Stimulated activated CD8-positive, alpha-beta memory T cell treated with anti-CD3 and anti-CD28 coated beads, Interleukin-15, amount 100 ng/mL, for 4 hours (primary cell): ENCODE data around the gene ANKRD31.
A peak's percentile ranks its signal among the peaks of the same experiment; 100 is the strongest.

Source experiments
- DNase-seq, 2 donors: peaks; one replicate each; pipeline ENCODE4 v3.0.0-alpha.2; 2020; ENCODE audit warnings: low read depth in 2 of 2

Gene ANKRD31

DNA sequence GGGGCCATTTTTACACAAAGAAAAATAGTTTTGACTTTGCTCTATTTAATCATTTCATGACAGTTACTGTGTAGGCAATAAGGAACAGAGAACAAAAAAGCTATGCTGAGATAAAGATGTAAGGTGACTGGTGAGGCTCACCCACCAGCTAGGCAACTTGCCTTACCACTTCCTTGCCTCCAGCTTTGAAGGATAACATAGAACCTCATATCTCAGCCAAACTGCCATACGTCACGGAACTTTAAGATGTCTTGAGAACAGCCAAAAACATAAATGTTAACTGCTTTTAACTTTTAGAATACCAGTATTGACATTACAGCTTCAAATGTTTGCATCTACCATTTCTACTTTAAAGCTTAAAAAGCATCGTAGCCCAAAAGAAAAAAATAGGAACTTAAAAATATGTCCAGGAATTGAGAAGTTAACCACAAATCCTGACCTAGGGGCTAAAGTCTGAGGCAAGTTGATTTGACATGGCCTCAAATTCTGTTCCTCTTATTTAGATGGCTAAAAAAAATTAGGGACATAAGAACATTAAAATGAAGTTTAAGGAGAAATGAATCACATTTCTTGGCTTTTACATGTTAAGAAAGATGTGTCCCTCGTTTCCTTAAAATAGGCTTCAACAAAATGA lies 176.6 kb downstream of the ANKRD31 start:
- DNase-seq = no peak

DNA sequence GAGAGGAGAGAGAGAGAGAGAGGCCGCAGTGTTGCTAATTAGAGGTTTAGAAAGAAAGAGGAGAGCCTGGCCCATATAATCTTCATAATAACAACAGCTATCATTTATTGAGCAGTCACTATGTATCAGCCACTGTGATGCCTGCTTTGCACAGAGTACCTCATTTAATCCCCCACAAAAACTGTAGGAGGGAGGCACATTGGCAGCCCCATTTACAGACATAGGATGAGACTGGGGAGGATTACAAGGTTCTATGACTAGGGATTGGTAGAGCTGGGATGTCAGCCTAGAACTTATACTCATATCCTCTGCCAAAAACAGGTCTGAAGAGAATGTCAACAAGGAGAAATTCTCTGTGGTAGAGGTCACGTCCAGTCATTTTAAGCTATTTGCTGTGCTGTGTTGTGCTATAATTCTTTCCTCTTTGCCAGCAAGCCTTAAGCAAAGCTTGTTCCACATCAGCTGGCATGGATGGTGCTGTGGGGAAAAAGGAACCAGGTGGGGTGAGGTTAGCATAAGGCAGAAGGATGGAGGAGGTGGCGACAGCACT lies 177.6 kb downstream of the ANKRD31 start:
- no peak for DNase-seq

DNA sequence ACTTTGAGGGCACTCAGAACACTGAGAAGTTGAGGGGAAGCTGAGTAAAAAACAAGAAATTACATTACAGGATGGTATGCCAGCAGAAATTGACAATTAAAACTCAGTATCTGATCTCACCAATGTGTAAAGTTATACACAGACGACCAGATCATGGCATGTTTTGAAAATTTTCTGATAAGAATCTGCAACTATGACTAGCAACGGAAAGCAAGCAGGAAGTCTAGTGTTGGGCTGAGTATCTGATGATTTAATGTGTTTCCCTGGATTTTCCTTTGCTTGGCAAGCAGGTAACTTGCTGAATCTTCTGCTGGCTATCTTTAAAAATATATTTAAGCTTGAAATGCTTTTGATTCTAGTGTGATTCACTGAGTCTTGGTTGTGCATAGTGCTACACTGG lies 179.1 kb downstream of the ANKRD31 start:
- DNase-seq = no peak

DNA sequence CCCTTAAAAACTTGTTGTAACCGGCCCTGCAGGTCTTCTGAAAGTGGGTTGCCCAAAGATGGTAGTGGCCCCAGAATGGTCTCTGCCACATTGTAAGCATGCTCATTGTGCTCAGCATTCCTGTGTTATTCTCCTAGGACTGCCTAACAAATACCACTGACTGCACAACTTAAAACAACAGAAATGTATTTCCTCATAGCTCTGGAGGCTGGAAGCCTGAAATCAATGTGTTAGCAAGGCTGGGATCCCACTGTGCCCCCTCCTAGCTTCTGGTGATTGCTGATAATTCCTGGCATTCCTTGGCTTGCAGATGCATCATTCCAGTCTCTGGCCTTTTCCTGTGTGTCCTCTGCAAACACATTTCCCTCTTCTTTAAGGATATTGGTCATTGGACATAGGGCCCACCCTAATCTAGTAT lies 180.9 kb downstream of the ANKRD31 start:
- no peak for DNase-seq

DNA sequence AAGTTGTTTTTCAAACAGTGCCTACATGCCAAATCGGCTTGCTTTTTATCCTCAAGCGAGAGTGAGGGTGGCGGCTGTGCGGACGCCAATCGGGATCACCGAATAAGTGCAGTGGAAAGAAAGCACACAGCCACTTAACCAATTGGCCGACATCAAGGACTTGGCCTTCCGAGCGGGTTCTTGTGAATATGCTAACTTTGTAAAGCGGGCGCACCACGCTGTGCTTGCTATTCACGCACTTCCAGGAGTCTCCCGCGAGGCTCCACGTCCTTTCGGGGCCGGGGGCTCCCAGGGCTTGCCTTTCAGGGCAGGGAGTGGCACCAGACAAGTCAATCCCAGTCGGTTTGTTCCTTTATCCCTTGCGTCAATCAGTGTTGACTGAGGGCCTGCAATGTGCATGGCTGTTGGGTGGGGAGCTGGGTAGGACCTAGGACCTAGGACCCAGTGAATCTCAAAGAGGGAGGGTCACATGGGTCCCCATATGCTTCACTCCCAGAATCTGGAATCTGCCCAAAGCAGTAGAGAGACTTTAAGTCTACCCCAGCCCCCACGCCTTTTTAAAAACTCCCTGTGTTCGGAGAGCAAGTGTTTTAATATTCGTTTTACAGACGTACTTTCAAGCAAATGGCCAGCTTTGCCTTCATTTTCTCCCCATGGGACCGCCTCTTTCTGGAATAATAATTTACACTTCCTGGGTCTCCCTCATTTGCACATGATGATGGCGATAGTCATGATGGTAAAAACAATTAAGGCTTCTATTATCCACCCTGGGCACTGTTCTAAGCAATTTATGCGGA lies 182.3 kb downstream of the ANKRD31 start:
- DNase-seq = no peak

DNA sequence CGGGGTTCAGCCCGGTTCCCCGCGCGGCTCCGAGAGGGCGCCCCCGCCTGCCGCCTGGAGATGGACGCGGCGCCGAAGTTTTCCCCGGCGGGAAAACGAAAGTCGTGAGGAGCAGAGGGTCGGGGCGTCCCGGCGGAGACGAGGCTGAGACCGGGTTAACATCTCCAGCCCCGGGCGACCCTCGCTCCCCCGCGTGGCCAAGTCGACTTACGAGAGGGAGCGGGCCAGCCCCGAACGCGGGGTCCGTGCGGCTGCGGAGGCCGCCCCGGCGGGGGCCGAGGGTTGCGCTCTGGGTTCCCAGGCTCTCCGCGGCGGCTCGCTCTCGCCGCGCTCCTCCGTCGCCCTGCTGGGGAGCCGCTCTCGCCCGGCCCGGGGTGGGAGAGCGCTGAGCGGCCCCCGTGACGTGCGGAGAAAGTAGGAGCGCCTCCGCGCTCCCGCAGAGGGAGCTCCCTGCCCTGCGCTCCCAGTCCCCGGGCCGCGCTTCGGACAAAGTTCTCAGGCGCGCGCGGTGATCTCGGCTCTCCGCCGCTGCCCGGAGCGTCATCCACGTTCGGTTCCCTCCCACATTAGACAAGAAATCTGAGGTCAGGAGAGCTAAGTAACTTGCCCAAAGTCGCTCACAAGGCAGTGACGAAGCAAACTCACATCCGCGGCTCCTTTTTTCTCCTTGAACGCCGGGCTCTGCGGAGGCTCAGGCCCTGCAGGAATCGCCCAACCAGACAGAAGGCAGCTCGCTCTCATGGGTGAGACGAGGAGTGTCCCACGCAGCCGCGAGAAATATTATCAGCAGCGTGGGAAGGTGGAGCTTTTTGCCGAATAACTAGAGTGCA lies 183.2 kb downstream of the ANKRD31 start:
- DNase-seq = peak in 1 of 2 donors; percentile 21

DNA sequence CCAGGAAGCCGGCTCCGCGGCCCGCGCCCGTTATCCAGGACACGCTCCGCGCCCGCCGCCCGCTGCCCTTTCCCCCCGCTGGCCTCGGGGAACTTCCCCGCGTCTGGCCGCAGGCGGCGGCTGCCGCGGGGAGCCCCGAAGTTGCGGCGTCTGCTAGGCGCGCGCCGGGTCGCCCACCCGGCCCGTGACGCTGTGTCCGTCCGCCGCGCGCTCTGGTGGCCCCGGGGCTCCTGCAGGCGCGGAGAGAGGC lies 183.7 kb downstream of the ANKRD31 start:
- DNase-seq = no peak

DNA sequence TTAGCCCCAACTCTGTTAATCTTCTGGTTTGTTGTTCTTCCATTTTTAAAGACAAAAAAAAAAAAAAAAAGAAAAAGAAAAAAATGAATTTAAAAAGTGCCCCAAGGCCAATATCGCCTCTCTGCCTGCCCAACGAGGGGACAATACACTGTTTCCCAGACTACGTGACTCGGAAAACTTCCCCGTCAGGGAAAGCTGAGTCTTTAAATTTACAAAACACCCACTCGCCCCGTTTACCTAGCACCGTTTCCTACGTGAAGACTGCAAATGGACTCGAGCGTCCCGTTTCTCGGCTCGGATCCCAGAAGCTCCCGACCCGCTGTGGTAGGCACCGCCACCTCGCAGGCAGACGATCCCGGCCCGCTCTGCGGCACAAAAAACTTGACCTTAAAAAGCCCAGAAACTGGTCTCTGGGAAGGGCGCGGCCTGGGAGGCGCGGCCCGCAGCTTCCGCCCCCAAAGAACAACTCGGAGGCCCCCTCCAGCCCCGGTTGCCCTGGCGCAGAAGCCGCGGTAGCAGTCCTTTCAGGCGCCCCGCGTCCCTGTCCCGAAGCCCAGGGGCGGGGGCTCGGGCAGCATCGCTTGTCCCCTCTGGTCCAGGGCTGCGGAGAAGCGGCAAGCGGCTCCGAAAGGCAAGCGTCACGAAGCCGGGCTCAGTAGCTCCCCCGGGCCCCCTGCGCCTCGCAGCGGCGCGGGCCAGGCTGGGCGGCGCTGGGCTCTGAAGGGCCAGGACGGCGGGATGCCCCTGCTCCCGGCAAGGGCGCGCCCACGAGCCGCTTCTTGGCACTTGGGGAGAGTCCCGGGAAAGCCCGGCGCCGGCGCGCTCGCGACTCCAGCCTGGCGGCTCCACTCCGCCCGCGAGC lies 184.3 kb downstream of the ANKRD31 start, which contains the start of gene GCNT4:
Gene GCNT4, minus strand, starts transcription at position 367 of the 862 bp plus-strand sequence. CDS start 22,521 bp downstream, outside the sequence.
- DNase-seq = no peak

DNA sequence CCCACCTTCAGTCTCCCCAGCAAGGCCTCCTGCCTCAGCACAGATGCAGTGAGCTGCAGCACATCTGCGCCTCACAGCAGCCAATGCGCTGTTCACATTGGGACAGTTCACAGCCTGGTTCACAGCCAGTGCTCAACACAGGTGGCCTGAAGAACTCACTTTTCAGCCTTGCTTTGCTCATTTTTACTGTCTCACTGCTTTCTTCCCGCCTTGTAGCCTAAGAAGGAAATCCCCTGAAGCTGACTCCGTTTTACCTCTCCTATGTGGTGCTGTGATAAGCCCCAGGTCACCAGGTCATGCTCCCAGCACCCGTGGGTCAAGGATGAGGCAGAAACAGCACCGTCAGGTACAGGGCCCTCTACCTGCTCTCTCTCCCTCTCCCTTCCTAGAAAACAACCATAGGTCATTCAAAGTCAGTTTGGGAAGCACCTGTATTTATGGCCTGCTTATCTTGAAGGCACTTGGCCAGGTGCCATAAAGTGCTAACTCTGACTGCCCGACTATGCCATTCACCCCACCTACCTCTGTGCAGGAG lies 185.4 kb downstream of the ANKRD31 start:
- no peak for DNase-seq

DNA sequence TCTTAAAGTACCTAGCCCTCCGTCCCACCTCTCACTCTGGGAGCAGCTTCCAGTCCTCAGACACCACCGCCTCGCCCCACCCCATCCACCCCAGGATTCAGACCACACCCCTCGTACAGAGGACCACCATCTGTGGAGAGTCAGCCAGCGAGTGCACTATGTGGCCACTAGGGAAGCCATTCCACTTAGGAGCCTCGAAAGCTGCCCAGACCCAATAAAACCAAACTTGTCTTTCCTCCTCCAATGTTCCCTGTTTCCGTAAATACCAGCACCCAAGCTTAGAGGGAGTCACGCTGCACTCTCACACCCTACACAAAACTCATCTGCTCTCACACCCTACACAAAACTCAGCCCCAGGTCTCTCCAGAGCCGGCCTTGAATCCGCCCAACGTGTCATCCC lies 186.3 kb downstream of the ANKRD31 start:
- DNase-seq = no peak

DNA sequence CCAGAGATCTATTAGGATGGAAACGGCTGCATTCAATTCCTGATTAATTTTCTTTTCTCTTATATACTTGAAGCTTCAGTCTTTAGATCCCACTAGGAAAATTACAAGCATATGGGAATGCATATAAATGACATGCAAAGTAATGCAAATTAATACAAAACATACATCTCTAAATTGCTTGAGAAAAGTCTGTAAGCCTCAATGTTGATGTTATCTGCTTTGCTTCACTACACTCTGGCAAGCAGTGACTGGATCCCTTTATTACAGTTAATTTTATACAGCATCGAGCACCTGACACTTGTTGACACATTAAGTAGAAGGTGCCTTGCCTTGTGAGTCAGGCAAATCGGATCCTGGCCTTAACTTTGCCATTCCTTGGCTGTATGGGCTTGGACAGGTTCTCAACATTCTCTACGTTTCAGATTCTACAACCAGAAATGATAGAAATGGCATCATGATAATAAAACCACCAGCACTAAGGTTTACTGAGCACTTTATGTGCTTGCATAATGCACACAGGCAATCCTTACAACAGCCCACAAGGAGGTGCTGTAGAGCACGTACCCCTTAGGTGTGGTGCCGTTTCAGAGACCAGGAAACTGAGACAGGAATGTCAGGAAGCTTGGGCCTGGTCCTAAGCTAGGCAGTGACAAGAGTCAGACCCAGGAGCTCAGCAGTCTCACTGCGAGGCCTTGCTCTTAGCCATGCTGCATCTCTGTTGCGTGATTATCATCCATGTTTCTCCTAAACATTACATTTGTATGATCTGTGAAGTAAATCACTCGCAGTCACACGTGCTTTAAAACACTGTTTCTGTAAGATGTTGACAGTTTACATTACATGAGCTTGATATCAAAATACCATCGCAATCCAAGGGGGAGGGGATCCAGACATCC lies 187.0 kb downstream of the ANKRD31 start:
- DNase-seq = peak in 1 of 2 donors; percentile 36

DNA sequence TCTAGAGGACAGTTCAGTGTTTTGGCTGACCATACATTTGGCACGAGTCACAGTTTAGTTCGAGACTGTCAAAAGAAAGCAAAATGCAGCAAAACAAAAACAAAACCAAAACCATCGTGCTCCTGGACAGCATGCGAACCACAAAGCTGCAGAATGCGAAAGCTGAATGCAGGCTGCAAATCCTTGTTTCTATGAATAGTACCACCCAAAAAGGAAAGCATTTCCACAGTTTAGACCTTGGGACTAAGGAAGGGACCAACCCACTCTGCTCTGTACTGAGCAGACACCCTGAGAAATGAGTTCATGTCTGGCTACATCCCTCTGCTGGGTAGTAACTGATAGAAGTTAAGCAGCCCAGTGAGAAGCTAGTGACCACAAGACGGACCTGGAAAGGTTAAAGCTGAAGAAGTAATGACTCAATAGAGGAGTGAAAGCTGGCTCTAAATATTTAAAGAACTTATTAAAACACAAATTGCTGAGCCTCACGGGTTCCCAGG lies 188.2 kb downstream of the ANKRD31 start:
- no peak for DNase-seq

DNA sequence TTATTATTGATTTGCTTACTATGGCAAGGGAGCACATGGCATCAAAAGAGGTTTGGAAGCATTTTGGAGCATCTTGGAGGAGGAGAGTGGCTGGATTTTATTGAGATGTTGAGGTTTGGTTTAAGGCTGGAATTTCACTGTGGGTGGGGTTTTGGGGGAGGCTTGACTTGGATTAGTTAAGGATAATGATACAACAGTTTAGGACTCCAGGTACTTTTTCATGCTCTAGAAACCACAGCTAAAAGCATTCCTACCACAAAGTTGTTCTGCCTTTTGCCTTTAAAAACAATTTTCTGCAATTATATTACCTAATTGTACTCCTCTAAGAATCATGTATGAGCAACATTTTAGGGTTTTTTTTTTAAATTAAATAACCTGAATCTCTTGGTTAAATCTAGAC lies 189.3 kb downstream of the ANKRD31 start:
- no peak for DNase-seq

DNA sequence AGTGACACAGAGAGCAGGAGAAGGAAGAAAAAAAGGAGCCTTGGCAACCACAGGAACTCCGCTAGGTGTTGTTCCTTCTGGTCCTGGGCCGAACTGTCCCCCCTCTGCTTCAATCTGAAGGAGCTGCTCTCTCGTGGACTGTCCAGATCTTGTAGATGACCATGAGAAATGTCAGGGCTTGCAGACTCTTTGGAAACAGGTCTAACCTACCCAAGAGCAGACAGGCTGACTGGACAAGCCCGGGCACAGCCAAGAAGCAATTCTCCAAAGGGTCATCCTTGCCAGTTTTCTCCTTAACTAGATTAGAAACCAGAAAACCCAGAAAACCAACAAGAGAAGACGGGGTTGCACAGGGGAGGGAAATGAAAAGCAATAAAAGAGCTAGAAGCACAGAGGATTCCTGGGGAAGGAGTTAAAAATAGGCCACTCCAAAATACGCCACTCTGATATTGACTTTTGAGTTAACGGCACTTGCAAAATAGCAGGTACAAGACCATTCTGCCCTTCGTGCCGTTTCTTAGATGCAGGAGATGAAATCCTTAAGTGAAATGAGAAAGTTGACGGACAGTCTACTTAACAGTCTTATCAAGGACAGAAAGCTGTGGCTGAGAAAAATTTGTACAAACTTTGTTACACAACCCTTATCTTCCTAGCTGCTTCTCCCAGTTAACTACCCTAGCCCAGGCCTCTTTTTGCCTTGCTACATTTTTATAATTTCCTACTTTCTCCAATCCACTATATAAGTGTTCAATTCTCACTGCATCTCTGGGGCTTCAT lies 190.1 kb downstream of the ANKRD31 start:
- no peak for DNase-seq

DNA sequence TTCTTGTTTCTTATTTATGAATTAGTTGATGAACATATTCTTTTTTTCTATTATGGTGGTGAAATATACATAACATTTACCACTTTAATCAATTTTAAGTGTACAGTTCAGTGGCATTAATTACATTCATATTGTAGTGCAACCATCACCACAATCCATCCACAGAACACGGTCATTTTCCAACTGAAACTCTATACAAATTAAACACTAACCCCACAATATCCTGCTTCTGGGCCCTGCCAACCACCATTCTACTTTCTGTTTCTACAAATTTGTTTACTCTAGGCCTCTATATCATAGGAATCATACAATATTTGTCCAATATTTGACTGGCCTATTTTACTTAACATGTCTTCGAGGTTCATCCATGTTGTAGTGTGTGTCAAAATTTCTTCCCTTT lies 191.6 kb downstream of the ANKRD31 start:
- no peak for DNase-seq

DNA sequence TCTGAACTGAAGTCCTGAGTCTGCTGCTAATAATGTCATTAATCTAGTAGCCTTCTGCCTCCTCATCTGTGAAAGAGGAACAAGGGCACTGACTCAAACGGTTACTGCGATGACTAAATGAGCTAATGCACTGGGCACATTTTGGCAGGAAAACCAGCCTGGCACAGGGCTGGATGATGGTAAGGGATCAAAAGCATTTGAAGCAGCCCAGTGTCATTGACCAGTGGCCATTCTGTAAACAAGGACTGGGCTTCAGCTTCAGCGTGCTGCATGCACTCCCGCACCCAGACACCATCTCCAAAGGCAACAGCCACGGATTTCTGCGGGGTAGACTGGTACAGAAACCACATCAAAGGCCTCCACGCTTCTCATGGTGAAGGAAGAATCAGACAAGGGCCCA lies 192.3 kb downstream of the ANKRD31 start:
- DNase-seq = no peak

DNA sequence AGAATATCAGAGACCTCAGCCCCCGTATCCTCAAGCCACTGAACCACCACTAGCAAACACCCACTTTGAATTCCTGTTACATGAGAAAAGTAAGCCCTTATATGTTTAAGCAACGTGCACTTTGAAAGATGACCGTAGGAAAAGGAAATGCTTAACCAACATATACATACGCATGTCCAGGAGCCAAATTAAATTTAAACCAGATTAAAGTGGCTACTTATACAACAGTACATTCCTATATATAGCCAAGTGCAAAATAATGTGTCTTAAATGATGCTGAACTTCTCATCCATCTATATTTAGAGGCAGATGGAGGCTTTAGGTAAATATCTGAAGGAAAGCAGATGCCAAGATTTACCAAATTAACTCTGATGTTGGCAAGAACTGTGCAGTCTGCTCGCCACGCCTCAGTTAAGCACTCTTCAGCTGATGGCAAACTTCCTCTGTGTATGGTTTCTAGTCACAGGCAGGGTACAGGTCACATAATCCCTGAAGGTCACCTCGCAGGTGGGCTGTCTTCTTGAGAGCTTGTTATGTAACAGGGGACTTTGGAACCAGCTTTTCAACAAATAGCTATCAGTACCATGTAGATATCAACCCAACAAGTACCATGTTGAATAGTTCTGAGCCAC lies 192.9 kb downstream of the ANKRD31 start:
- DNase-seq = no peak

DNA sequence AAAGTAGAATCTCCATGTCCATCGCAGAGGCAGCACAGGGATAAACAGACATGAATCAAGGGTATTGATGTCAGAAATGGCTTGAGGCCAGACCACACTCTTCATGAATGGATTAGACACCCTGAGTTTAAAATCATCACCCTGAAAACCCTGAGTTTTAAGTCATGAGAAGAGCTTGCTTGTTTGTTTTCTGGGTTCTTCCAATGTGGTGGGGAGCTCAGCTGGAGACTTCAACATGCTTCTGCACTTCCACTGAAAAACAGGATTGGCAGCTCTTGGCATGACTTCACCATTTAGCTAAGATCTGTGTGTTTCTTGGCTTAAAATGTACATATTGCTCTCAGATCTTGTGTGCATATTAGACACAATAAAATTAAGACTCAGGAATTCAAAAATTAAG lies 194.2 kb downstream of the ANKRD31 start:
- DNase-seq = no peak

DNA sequence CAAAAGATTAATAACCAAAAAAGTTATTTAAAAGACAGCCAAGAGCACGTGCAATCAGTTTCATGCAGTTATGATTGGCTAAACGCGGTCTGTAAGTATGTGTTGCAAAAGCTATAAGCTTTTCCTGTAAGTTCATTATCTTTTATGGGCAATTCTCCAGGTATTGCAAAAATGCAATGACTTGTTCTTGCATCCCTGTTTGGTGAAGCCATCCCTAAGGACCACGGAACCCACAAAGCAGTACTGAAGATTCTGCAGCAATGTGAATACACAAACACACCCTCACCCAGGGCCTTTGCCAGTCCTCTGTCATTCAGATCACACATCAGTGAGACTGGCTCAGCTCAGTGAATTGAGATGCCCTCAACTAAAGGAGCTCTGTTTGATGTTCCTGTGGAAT lies 195.7 kb downstream of the ANKRD31 start:
- no peak for DNase-seq
